IMR-90 (cell line): Measurements from ENCODE around the gene OPCML.

Source experiments
- CEBPB ChIP-seq: IDR thresholded peaks from 2 replicates; pipeline ENCODE4 v1.6.1; 2012; ENCODE audit warnings: low read depth, low read length, improper control_type of control experiment
- CTCF ChIP-seq: conservative IDR thresholded peaks from 2 replicates; pipeline ENCODE4 v1.5.1; 2012; ENCODE audit warnings: mild to moderate bottlenecking, low read depth, low read length, improper control_type of control experiment
- ELK1 ChIP-seq: fragments of 150-350 bp; IDR thresholded peaks from 2 replicates; pipeline ENCODE4 v1.6.1; 2016; ENCODE audit warnings: low read depth, mild to moderate bottlenecking, low read length, moderate library complexity, borderline replicate concordance
- MAFK ChIP-seq: IDR thresholded peaks from 2 replicates; pipeline ENCODE4 v1.6.1; 2012; ENCODE audit warnings: low read depth, low read length, improper control_type of control experiment
- MAZ ChIP-seq: IDR thresholded peaks from 2 replicates; pipeline ENCODE4 v1.6.1; 2012; ENCODE audit warnings: low read depth, mild to moderate bottlenecking, low read length, improper control_type of control experiment, moderate library complexity, borderline replicate concordance
- MXI1 ChIP-seq: IDR thresholded peaks from 2 replicates; pipeline ENCODE4 v1.6.1; 2012; ENCODE audit warnings: low read depth, mild to moderate bottlenecking, low read length, moderate library complexity, borderline replicate concordance
- POLR2A ChIP-seq: IDR thresholded peaks from 2 replicates; pipeline ENCODE4 v1.6.1; 2012; ENCODE audit warnings: mild to moderate bottlenecking, low read depth, low read length
- RFX5 ChIP-seq: IDR thresholded peaks from 2 replicates; pipeline ENCODE4 v1.8.0; 2012; ENCODE audit warnings: low read depth, mild to moderate bottlenecking, low read length, moderate library complexity

GRCh38 chr11:132655187-132655855 is 877.0 kb downstream of the OPCML start:
- TF ChIP-seq CTCF: no peak
- no peak for TF ChIP-seq RFX5
- TF ChIP-seq MXI1: no peak
- no peak for TF ChIP-seq POLR2A
- TF ChIP-seq CEBPB: no peak
- no peak for TF ChIP-seq MAFK
- TF ChIP-seq ELK1: no peak
- no peak for TF ChIP-seq MAZ
